SW480 (cell line): ENCODE measurements around the gene INHA.
A peak's percentile ranks its signal among the peaks of the same experiment; 100 is the strongest.

ENCODE experiments used
- DNase-seq: peaks from one replicate; pipeline ENCODE4 v3.0.0-alpha.2; 2016; ENCODE audit warnings: low spot score

The INHA gene

DNA sequence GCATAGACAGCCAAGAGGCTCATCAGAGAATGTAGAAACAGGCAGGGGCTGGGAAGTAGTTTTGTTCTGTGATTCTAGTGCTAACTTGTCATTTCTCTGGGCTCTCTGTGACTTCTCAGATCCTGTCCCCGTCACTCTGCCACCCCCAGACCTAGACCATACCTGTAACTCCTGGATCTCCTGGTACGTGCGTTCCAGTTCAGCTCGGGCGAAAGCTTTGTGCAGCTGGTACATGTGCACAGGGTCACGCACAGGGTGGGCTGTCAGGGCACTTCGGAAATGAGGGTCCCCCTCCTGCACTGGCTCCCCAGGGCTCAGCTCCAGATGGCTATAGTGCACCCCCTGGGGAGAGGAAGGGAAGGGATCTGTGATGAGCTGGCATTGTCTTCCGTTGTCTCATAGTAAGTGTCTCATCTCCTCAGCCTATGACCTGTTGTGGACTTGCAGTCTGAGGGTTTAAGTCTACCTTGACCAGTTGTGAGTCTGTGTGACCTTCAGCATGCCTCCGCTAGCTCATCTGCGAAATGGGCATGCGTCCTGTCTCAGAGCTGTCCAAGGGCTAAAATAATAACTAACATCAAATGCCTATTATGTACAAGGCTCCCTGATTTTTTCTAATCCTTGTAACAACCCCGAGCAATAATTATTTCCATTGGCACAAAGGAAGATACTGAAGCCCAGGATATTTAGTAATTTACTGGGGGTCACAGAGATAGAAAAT lies 31.2 kb upstream of the INHA start:
- no peak for DNase-seq

DNA sequence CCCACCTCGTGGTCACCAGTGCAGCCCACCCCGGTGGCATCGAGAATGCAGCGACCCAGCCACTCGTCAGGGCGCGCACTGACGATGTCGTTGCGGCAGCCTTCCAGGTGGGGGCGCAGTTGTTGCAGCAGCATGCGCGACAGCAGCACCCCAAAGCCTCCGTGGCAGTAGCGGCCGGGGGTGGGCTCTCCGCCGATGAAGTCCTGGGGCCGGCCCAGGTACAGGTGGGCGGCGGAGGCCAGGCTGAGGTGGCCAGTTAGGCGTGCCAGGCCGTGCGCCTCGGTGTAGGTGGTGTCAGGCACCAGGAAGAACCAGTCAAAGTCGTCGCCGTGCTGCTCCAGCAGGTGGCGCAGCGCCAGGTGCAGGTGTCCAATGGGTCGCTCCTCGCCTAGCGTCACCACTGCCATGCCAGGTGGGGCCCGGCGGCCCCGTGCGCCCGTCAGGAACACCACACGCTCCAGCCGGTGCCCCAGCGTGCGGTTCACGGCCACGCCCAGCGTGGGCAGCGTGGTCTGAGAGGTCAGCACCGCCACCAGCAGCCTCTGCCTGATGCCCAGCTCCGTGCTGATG lies 30.4 kb upstream of the INHA start:
- DNase-seq, result peak; percentile 90

DNA sequence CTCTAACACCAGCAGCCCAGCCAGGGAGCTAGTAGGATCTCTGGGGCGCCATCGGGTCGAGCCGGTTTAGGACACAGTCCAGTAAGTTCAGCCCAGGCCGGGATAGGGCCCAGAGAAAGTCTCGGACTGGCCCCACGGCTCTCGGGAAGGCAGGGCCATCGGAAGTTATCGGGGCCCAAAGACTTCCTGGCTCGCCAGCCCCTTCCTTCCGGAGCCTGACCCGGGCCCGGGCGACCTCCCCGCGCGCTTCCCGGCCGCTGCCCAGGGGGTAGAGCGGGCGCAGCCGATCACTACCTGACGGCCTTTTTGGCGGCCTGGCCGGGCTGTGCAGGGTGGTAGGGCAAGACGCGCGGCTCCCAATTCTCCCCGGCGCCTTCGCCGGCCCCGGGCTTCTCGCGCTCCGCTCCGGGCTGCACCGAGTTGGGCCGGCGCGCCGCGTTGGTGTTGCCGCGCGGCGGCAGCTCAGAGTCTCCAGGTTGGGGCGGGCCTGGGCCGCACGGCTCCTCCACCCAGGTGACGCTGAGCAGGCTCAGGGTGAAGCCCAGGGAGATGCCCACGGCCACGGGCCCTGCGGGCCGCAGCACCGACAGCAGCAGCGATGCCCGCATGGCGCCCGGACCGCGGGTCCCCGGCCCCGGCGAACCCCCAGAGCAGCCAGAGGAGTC lies 29.0 kb upstream of the INHA start:
- no peak for DNase-seq

DNA sequence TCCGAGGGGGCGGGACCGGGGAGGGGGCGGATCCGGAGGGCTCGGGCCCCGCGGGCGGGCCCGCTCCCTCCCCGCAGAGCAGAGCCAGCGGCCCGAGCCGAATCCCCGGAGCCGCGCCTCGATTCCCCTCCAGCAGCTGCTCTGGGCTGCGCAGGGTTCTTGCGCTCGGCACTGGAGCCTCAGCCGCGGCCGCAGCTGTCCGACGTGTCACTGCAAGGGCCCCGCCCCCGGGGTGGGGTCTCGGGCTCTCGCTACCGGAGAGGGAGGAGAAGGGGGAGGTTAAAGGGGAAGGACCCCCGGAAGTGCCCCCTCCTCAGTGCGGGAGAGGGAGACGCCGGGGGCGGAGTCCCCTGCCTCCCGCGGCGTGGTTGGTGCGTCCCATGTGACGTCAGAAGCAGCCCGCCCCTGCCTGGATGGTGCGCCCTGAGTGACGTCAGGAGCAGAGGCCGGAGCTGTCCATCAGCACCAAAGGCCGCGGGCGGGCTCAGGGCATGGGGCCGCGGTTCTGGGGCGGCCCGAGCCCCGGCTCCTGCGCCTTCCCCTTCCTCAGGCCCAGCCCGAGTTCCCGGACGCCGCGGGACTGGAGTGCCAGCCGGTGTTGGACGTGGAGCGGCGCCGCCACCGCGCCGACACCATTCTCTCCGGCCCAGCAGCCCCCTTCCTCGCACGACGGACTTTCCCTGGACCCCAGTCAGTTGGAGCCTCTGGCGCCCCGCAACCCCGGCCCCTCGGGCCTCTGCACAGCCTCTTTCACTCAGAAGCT lies 28.3 kb upstream of the INHA start, which contains the start of the genes CHPF and TMEM198:
Gene CHPF, minus strand, starts transcription at position 214 of the 763 bp plus-strand sequence. CDS start 271 bp downstream, outside the sequence.
Gene TMEM198, plus strand, starts transcription at position 433 of the 763 bp plus-strand sequence. CDS start 700 bp downstream, outside the sequence.
- DNase-seq, result peak; percentile 97

DNA sequence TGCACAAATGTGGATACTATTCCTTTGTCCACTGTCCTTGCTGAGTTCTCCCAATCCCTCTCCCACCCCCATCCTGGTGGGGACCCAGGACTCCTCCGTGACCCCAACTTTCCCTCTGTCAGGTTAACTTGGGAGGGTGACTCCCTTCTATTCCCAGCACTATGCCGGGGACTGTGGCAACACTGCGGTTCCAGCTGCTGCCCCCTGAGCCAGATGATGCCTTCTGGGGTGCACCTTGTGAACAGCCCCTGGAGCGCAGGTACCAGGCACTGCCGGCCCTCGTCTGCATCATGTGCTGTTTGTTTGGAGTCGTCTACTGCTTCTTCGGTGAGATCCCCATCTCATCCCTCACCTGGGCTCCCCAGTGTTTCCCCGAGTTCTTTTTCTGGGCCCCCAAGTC lies 27.5 kb upstream of the INHA start:
- DNase-seq, result no peak

DNA sequence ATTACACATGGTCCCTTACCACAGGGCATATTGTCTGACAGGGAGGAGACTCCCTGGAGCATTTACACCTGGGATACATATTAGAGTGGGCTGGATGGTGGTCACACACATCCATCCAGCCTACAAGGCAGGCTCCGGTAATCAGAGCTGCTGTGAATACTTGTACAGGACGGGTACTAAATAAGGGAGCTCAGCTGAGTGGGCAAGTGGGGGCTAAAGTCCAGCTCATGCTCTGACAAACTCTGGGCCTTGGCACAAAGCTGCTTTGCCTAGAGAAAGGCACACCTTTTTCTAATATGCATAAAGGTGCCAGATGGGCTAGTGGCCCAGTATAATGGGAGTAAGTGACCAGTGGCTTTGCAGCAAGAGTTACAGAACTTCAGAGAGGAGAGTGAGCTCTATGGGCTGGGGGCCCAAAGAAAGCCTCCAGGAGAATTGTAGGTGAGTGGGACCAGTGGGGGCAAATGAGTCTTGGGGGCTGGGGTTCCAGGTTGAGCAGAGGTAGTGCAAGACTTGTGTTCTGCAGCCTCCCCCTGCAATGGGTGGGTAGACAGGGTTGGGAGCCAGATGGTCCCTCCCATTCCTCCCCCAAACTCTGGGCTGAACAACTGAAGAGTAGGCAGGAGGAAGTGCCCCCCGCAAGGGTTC lies 26.7 kb upstream of the INHA start:
- DNase-seq, result no peak

DNA sequence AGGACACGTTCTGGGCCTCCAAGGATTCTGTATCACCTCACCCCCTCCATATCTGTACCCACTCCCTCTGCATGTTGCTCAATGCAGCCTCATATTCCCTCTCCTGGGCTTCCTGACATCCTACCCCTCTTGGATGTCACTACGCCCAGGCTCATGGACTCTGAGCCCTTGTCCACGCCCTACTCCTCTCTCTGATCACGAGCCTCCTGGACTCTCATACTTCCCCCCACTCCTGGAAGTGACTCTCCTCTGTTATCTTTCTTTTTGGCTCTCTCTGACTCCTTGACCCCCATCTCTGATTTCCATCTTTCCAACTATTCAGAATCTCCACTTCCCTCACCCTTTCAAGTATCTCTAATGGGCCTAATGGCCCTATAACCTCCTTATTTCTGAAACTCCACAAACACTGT lies 26.2 kb upstream of the INHA start:
- DNase-seq, result no peak

DNA sequence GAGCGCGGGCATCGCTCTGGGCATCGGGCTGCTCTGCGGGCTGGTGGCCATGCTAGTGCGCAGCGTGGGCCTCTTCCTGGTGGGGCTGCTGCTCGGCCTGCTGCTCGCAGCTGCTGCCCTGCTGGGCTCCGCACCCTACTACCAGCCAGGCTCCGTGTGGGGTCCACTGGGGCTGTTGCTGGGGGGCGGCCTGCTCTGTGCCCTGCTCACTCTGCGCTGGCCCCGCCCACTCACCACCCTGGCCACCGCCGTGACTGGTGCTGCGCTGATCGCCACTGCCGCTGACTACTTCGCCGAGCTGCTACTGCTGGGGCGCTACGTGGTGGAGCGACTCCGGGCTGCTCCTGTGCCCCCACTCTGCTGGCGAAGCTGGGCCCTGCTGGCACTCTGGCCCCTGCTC lies 24.5 kb upstream of the INHA start:
- no peak for DNase-seq

DNA sequence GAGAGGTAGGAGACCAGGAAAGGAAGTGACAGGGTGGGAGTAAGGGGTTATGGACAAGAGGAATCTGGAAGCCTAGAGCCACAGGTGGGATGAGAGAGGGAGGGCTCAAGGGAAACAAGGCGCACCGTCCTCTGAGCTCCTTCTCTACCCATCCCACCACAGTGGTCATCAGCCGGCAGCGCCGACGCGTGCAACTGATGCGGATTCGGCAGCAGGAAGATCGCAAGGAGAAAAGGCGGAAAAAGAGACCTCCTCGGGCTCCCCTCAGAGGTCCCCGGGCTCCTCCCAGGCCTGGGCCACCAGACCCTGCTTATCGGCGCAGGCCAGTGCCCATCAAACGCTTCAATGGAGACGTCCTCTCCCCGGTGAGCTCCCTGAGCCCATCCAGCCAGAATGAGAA lies 23.1 kb upstream of the INHA start:
- no peak for DNase-seq

DNA sequence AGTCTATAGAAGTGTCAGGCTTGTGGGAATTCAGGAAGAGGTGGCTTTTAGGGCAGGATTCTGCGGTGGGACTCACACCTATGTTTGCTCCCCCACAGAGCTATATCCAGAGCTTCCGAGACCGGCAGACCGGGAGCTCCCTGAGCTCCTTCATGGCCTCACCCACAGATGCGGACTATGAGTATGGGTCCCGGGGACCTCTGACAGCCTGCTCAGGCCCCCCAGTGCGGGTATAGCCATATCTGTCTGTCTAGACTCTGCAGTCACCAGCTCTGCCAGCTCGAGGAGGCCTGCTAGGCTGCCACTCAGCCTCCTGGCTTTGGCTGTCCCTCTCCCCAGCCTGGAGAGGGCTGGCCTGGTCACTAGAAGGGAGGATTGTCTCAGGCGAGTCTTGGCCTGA lies 22.5 kb upstream of the INHA start:
- no peak for DNase-seq

DNA sequence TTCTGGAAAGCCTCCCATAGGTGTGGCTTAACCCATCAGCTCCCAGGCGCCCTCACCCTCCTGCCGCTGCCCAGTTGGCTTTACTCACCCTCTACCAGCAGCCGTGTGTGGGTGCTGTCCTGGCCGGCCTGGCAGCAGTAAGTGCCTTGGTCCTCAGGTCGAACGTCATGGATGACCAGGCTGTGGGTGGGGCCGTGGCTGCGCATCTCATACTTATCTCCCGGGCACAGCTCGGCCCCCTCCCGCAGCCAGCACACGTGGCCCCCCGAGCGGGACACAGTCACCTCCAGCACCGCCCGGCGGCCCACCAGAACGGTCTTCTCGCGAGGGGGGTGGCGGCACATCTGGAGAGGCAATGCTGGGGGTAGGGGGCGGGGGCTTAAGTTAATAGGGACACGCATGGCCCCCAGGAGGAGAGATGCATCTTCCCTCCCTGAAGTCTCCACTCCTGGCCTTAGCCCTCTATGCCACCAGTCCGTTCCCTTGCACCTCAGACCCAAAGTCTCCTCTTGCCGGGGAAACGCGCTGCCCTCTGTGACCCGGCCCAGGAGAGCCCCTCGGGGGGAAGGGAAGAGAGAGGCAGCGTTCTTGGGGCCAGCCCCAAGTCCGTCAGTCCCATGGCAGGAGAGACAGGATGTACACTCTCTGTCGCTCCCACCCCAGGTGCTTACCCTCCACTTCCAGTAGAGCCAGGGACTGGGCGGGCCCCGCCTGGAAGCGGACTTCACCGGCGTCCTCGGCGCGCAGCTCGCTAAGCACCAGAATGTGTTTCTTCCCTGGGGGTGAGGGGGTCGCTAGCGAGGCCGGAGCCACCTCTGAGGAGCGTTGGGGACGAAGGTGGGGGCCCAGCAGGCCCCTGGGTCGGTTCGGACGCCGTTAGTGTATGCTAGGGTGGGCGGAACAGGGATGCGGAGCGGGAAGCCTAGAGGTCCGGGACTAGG lies 20.4 kb upstream of the INHA start:
- DNase-seq, result no peak

DNA sequence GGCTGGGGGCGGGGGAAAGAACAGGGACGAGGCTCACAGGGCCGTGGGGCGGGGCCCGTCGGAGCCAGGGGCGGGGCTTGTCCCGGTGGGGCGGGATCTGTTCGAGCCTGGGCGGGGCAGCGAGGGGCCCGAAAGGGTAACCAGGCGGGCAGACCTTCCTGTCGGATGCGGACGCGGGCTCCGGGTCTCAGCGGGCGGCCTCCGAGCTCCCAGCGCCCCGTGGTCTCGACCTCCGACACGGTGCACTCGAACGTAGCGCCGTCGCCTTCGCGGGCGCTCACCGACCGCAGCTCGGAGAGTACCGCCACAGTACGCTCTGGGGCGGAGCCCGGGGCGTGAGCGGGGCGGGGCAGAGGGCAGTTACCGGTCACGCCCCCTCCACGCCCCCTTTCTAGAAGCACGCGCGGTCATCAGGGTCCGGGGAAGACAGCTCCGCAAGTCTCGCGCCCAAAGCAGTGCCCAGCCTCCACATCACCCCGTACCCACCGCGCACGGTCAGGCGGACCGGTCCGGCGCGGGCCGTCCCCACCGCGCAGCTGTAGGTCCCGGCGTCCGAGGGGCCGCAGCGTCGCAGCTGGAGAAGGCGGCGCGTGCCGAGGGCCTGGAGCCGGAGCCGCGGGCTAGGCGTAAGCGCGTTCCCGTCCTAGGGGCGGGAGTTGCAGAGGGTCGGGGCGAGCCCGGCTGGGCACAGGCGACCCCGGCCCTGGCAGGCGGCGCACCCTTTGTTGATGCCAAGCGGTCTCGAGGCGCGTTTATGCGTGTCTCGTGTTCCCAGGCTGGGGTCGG lies 19.5 kb upstream of the INHA start:
- peak; percentile 54 for DNase-seq

DNA sequence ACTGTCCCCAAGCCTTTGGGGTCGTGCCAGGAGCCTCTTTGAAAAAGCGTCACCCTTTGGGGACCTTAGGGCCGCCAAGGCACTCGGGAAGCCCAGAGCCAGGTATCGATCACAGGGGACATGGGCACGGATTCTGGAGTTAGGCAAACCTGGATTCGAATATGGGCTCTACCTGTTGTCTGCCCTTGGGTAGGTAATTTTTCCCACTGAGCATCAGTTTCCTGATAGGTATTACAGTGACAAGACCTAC lies 19.0 kb upstream of the INHA start:
- no peak for DNase-seq

DNA sequence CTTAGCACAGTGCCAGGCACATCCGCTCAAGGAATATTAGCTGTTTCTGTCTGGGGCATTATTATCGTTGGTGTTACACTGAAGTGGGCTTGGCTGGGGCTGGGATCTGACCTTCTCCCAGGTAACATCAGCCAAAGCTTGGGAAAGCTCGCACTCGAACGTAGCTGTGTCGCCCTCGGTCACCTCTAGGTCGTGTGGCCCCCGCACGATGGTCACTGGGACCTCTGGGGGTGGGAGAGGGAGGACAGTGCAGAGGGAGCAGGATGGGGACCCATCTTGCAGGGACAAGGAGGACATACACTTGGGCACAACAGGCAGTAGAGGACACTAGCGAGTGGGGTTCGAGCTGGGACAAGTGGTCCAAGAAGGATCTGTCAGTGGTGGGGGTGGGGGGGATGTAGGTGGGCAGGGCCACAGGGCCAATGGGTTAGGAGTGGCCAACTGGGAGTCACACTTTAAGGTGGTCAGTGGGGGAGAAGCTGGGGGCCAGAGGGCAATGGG lies 18.6 kb upstream of the INHA start:
- no peak for DNase-seq

DNA sequence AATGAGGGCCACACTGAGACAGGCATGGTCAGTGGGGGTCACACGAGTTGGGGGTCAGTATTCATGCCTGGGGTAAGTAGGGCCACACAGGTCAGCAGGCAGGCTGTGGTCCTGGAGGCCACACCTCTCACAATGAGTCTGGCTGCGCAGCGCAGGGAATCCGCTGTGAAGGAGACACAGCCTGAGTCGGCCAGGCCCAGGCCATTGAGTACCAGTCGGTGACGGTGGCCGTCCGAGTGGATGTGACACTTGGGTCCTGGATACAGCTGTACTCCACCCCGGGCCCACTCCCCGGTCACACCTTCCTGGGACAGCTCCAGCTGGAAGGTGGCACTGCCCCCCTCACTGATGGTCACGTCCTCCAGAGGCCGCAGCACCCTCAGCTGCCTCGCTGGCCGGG lies 17.8 kb upstream of the INHA start:
- DNase-seq, result no peak

DNA sequence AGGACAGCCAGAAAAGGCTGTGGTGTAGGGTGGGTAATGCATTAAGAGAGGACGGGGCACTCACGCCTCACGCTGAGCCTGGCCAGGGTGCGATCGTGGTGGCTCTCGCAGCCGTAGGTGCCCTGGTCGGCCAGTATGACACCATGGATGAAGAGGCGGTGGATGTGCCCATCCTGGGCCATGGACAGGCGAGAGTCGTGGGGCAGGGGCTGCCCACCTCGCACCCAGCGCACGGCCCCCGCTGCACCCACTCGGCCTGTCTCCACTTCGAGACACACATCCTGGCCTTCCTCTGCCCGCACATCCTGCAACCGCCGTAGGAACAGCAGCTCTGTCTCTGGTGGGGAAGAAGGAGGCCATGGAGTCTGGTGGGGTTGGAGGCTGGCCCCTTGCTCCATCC lies 16.2 kb upstream of the INHA start:
- no peak for DNase-seq

DNA sequence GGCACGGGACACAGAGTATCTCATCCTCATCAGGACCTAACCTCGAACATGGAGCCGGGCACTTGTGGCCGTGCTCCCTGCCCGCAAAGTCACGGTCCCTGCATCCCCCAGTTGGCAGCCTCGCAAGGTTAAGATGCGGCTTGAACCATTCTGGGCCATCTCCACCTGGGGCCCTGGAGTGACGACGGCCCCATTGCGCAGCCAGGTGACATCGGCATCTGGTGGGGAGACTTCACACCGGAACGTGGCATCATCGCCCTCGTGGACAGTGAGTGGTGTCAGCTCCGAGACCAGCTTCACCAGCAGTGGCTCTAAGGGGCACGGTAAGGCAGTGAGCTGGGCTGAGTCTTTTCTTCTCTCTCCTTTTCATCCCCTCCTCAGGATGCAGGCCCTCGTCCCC lies 15.7 kb upstream of the INHA start:
- no peak for DNase-seq

DNA sequence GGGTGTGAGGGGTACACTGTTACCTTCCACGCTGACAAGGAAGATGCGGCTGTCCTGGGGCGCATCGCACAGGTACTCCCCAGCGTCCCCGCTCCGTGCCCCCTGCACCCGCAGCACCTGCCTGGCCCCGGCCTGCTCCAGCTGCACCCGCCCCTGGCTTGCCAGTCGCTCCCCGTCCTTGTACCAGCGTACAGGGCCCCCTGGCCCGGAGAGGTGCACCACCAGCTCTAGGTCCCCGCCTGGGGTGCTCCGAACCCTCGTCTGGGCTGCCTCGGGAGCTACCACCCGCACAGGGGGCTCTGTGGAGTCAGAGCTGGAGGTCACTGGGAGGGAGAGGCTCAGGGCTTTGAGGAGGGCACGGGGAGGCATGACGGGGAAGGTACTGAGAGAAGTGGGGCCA lies 14.8 kb upstream of the INHA start:
- DNase-seq, result no peak

DNA sequence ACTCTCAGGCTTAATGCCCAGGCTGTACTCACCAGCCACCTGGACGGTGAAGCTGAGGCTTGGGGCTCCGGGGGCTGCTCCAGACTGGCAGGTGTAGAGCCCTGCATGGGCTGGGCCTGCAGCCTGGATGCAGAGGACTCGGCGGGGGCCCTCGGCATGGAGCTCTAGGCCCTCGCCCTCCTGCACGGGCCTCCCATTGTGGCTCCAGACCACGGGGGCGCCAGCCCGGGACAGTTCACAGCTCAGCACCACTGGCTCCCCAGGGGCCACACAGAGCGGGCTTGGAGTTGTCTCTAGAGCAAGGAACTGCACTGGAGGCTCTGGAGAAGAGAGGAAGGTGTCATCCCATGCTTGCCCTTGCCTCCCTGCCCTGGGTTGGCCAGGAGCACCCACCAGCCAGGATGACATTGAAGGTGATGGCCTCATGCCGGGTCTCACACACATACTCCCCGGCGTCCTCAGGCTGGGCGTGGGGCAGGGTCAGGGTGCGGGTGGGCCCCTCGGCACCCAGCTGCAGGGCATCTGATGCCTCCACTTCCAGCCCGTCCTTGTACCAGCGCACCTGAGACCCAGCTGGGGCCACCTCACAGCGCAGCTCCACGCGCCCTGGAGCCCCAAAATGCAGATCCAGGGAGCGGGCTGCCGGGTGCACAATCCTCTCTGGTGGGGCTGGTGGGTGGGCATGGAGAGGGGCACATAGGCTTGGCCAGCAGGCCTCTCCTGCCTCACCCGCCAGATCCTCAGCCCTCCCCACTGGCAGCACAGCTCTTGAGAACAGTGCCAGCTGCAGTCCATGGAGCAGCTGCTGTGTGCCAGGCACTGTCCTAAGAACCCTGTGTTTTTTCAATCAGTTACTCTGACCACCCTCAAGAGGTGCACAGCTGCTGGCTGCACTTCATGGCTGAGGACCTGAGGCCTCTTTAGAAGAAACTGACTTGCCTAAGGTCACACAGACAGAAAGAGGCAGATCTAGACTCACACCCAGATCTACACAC lies 14.0 kb upstream of the INHA start:
- no peak for DNase-seq
